CD4-positive, alpha-beta T cell treated with Interferon gamma for 1 hour (primary cell): ENCODE results near the gene ARL6IP5.

Source experiments
- DNase-seq: peaks from one replicate; pipeline ENCODE4 v3.0.0-alpha.2; 2020

Gene ARL6IP5

GRCh38 chr3:69084326-69085167, at the start of gene ARL6IP5:
ARL6IP5 (plus strand) TSS chr3:69084937; CDS start chr3:69085048, 111 bp downstream.
- DNase-seq, result peak; percentile 92

- no peak for DNase-seq
These were observed 40.1 kb upstream of the ARL6IP5 start for GRCh38 chr3:69044608-69045007.

- no peak for DNase-seq
These were observed 35.7 kb upstream of the ARL6IP5 start for GRCh38 chr3:69048990-69049389.

GRCh38 chr3:69051756-69052471, 32.8 kb upstream of the ARL6IP5 start, which contains the start of gene TMF1:
TMF1 (minus strand) TSS chr3:69052333; CDS start chr3:69052086, 247 bp downstream.
- DNase-seq, result peak; percentile 98

GRCh38 chr3:69052472-69052898, 32.3 kb upstream of the ARL6IP5 start:
- DNase-seq, result no peak

- DNase-seq, result no peak
These were observed 26.4 kb upstream of the ARL6IP5 start for GRCh38 chr3:69058180-69058946.

- no peak for DNase-seq
These were observed 25.9 kb upstream of the ARL6IP5 start for GRCh38 chr3:69058947-69059224.

GRCh38 chr3:69059688-69060087, 25.0 kb upstream of the ARL6IP5 start:
- DNase-seq, result no peak

- no peak for DNase-seq
These were observed 21.1 kb upstream of the ARL6IP5 start for GRCh38 chr3:69063636-69064035.

GRCh38 chr3:69065318-69065964, 19.3 kb upstream of the ARL6IP5 start:
- no peak for DNase-seq

- no peak for DNase-seq
These were observed 18.6 kb upstream of the ARL6IP5 start for GRCh38 chr3:69066121-69066520.

- no peak for DNase-seq
These were observed 11.8 kb upstream of the ARL6IP5 start for GRCh38 chr3:69072928-69073327.

- DNase-seq, result no peak
These were observed 5.2 kb upstream of the ARL6IP5 start for GRCh38 chr3:69079269-69080159.

GRCh38 chr3:69080233-69080920, 4.4 kb upstream of the ARL6IP5 start, which contains the start of gene UBA3:
UBA3 (minus strand) TSS chr3:69080365; CDS start chr3:69080353, 12 bp downstream.
- peak; percentile 89 for DNase-seq

- DNase-seq, result no peak
These were observed 3.0 kb upstream of the ARL6IP5 start for GRCh38 chr3:69081583-69082262.

- no peak for DNase-seq
These were observed 2.4 kb upstream of the ARL6IP5 start for GRCh38 chr3:69082361-69082760.

GRCh38 chr3:69082805-69083204, 1.9 kb upstream of the ARL6IP5 start:
- peak; percentile 80 for DNase-seq

GRCh38 chr3:69085168-69085832, 563 bp downstream of the ARL6IP5 start:
- DNase-seq, result no peak

GRCh38 chr3:69085833-69086722, 1.3 kb downstream of the ARL6IP5 start:
- peak; percentile 57 for DNase-seq
